Aorta (tissue), 5 donors: Measurements from ENCODE around the gene CCBE1. TPM values are rescaled to one million over a fixed set of nuclear protein-coding genes. Genes with fewer than 3 reads are reported as not detected.
"Not testable (repeated sequence)": the region's sequence is repeated elsewhere in the genome, so short reads cannot be mapped to it uniquely, and the experiment has no call there.

ENCODE experiments used
- ATAC-seq: fragments of 200-7000 bp; cut with Tn5 transposase; one replicate; pipeline ENCODE4 v1.9.1; 2022; ENCODE audit warnings: moderate library complexity; ENCODE audit not compliant: low FRiP score
- DNase-seq, 2 donors: peaks; one replicate each; pipeline ENCODE4 v3.0.0-alpha.2; 2020
- H3K27ac ChIP-seq, 2 donors: one replicate each; pipeline ENCODE4 v1.5.1; 2013; ENCODE audit warnings: low read length in 2 of 2, mild to moderate bottlenecking in 2 of 2, moderate library complexity in 2 of 2, control low read depth in 1 of 2, inconsistent platforms in 1 of 2, low read depth in 1 of 2
- H3K27me3 ChIP-seq, 2 donors: one replicate each; pipeline ENCODE4 v1.6.1; 2013; ENCODE audit warnings: control low read depth in 1 of 2, low read length in 1 of 2, mild to moderate bottlenecking in 1 of 2, moderate library complexity in 1 of 2; ENCODE audit not compliant: insufficient read depth in 2 of 2, control insufficient read depth in 1 of 2
- H3K36me3 ChIP-seq, 2 donors: one replicate each; pipeline ENCODE4 v1.6.1; 2013; ENCODE audit warnings: control low read depth in 1 of 2, low read length in 1 of 2, mild to moderate bottlenecking in 1 of 2; ENCODE audit not compliant: insufficient read depth in 2 of 2, control insufficient read depth in 1 of 2
- H3K4me1 ChIP-seq, 2 donors: one replicate each; pipeline ENCODE4 v1.6.1; 2013; ENCODE audit warnings: low read length in 2 of 2, control low read depth in 1 of 2, mild to moderate bottlenecking in 1 of 2, moderate library complexity in 1 of 2; ENCODE audit not compliant: insufficient read depth in 2 of 2, control insufficient read depth in 1 of 2
- H3K4me3 ChIP-seq, 2 donors: one replicate each; pipeline ENCODE4 v1.5.1; 2013; ENCODE audit warnings: low read length in 2 of 2, control low read depth in 1 of 2, mild to moderate bottlenecking in 1 of 2
- H3K9me3 ChIP-seq: one replicate; pipeline ENCODE4 v1.6.1; 2013; ENCODE audit warnings: mild to moderate bottlenecking, low read length; ENCODE audit not compliant: control insufficient read depth
- WGBS, 2 donors: extraction: QIAGEN DNeasy Blood & Tissue Kit; methylation state at CpG; one replicate each; pipeline ENCODE4 v1.1.7; 2013; 5-methylcytosine and 5-hydroxymethylcytosine counted together
- intact Hi-C, 2 donors: fragments of 100-400 bp; cut with DNase I; formaldehyde crosslinking; loops; one replicate each; pipeline versions ENCODE4 v1.14.2 to v1.15.0; 2022
- long read RNA-seq, 2 donors: library from polyadenylated mRNA; unstranded; transcript quantifications; one replicate each; pipeline ENCODE4 v2.0.0, GENCODE V29; 2020 to 2021
- polyA plus RNA-seq, 2 donors: library from polyadenylated mRNA; stranded (reverse); fragments of 200-250 nt; gene quantifications; one replicate each; pipeline ENCODE4 v1.2.3, GENCODE V29; 2013
- total RNA-seq, 2 donors: library from RNA; stranded (reverse); fragmentation: NEBNext Ultra II Directional; extraction: Animal tissue kit (Norgen Biotek cat#: 25700); gene quantifications; one replicate each; pipeline ENCODE4 v1.2.1, GENCODE V29; 2021
- donor health status: healthy with polysubstance abuse.
- donor health status: Bipolar disorder and iron deficiency.
- donor health status: DM: no; HTN: no; CAD: no.
- donor health status: DM: no; HTN: no; CAD: no.
- donor health status: DM: yes; HTN: yes; CAD: no.

CCBE1 gene
- total RNA-seq: under 1 TPM in 1 of 2 donors, not detected in 1; 0.36 TPM
- under 1 TPM in 1 of 2 donors, not detected in 1; 0.61 TPM for polyA plus RNA-seq
- long read RNA-seq, donor 1, partial matches to known transcripts: 0 of 1 reads
- long read RNA-seq, donor 1, other reads (novel, unspliced or antisense): 1 of 1 reads
- long read RNA-seq, donor 2, partial matches to known transcripts: 0 of 1 reads
- long read RNA-seq, donor 2, other reads (novel, unspliced or antisense): 1 of 1 reads

GRCh38 chr18:59697236-59697932, at the start of gene CCBE1:
Gene CCBE1 (minus strand): TSS chr18:59697423.
- intact Hi-C loops: loop anchor here in 1 of 2 donors (5.0 kb wide), 1 partner anchor 125 kb away; no protein-coding TSS in a partner anchor
- H3K27ac ChIP-seq: no peak within 1 kb of the TSS
- WGBS, 2 donors: 1 to 2% methylated on average over 34 to 46 of the region's 46 CpGs
- no peak within 1 kb of the TSS for H3K4me3 ChIP-seq
- DNase-seq: peak in 1 of 2 donors; percentile 79
- H3K9me3 ChIP-seq: no peaks in the 10 kb centered on the region
- no peaks in the 10 kb centered on the region for H3K36me3 ChIP-seq
- H3K27me3 ChIP-seq: no peaks in the 10 kb centered on the region
- no peaks in the 10 kb centered on the region for H3K4me1 ChIP-seq
- peak; percentile 64 for ATAC-seq

- DNase-seq: no peak
- Histone ChIP-seq H3K27me3 (no peaks in the 10 kb centered on the region), H3K9me3 (no peaks in the 10 kb centered on the region), H3K4me1 (no peaks in the 10 kb centered on the region), H3K36me3 (no peaks in the 10 kb centered on the region), H3K27ac (no peak overlapping the region), H3K4me3 (no peak overlapping the region)
- 61 to 63% methylated on average over 4 of the region's 4 CpGs for WGBS, 2 donors
- intact Hi-C loops: no loop called here
- no peak for ATAC-seq
Measured at GRCh38 chr18:59744271-59744721, 47.1 kb upstream of the CCBE1 start.

- ATAC-seq (no peak), DNase-seq (no peak)
- WGBS, 2 donors: 33 to 36% methylated on average over 3 of the region's 3 CpGs
- no peak overlapping the region for H3K27ac ChIP-seq
- no peaks in the 10 kb centered on the region for H3K36me3 ChIP-seq
- intact Hi-C loops: no loop called here
- H3K4me3 ChIP-seq: no peak overlapping the region
- H3K27me3 ChIP-seq: no peaks in the 10 kb centered on the region
- H3K4me1 ChIP-seq: no peaks in the 10 kb centered on the region
- peaks cover 3% of the 10 kb centered on the region for H3K9me3 ChIP-seq
Measured at GRCh38 chr18:59743566-59743965, 46.3 kb upstream of the CCBE1 start.

GRCh38 chr18:59742325-59743111, 45.3 kb upstream of the CCBE1 start:
- ATAC-seq (no peak), DNase-seq (no peak)
- H3K4me3 ChIP-seq: no peak overlapping the region
- 39 to 43% methylated on average over 8 of the region's 8 CpGs for WGBS, 2 donors
- peaks cover 7% of the 10 kb centered on the region for H3K9me3 ChIP-seq
- H3K27ac ChIP-seq: no peak overlapping the region
- H3K27me3 ChIP-seq: peaks cover 0 to 2% of the 10 kb centered on the region in 2 donors
- H3K4me1 ChIP-seq: no peaks in the 10 kb centered on the region
- intact Hi-C loops: no loop called here
- no peaks in the 10 kb centered on the region for H3K36me3 ChIP-seq

- Histone ChIP-seq H3K9me3 (peaks cover 7% of the 10 kb centered on the region), H3K36me3 (no peaks in the 10 kb centered on the region), H3K27ac (no peak overlapping the region), H3K4me3 (no peak overlapping the region), H3K4me1 (no peaks in the 10 kb centered on the region), H3K27me3 (peaks cover 0 to 2% of the 10 kb centered on the region in 2 donors)
- DNase-seq: no peak
- ATAC-seq: no peak
- intact Hi-C loops: no loop called here
Measured at GRCh38 chr18:59740141-59740540, 42.9 kb upstream of the CCBE1 start.

- 89 to 94% methylated on average over 3 of the region's 3 CpGs for WGBS, 2 donors
- H3K27me3 ChIP-seq: peaks cover 0 to 2% of the 10 kb centered on the region in 2 donors
- no peak overlapping the region for H3K4me3 ChIP-seq
- H3K9me3 ChIP-seq: peaks cover 7% of the 10 kb centered on the region
- no peaks in the 10 kb centered on the region for H3K4me1 ChIP-seq
- ATAC-seq (no peak), DNase-seq (no peak)
- H3K36me3 ChIP-seq: no peaks in the 10 kb centered on the region
- intact Hi-C loops: no loop called here
- no peak overlapping the region for H3K27ac ChIP-seq
Measured at GRCh38 chr18:59737776-59738300, 40.6 kb upstream of the CCBE1 start.

GRCh38 chr18:59737335-59737734, 40.1 kb upstream of the CCBE1 start:
- H3K36me3 ChIP-seq, H3K4me3 ChIP-seq, H3K27ac ChIP-seq, H3K9me3 ChIP-seq, intact Hi-C loops, DNase-seq, H3K27me3 ChIP-seq, H3K4me1 ChIP-seq, ATAC-seq: not testable (repeated sequence)
- WGBS, 2 donors: 89% methylated on average over 7 of the region's 7 CpGs

- H3K36me3 ChIP-seq: no peaks in the 10 kb centered on the region
- ATAC-seq (no peak), DNase-seq (peak in 1 of 2 donors; percentile 24)
- WGBS, 2 donors: 56 to 78% methylated on average over 2 of the region's 2 CpGs
- H3K4me3 ChIP-seq: no peak overlapping the region
- H3K9me3 ChIP-seq: peaks cover 7% of the 10 kb centered on the region
- no peaks in the 10 kb centered on the region for H3K4me1 ChIP-seq
- intact Hi-C loops: no loop called here
- no peak overlapping the region for H3K27ac ChIP-seq
- H3K27me3 ChIP-seq: peaks cover 0 to 2% of the 10 kb centered on the region in 2 donors
Measured at GRCh38 chr18:59736061-59736460, 38.8 kb upstream of the CCBE1 start.
